Measurements from ENCODE around the gene PHYHIPL.

- TF ChIP-seq POLR2A (IDR thresholded peaks at IDR 0.05; ENCODE audit: low read depth, low read length) (no peak), TAF1 (IDR thresholded peaks at IDR 0.05; ENCODE audit: low read depth, low read length) (no peak), POLR2AphosphoS5 (IDR thresholded peaks at IDR 0.05; ENCODE audit: low read depth, low read length) (no peak), SPI1 (IDR thresholded peaks at IDR 0.05; ENCODE audit: low read depth, low read length) (no peak), PAX5 (IDR thresholded peaks at IDR 0.05; ENCODE audit: insufficient read depth, low read length, severe bottlenecking) (no peak), POU2F2 (IDR thresholded peaks at IDR 0.05; ENCODE audit: low read depth, low read length) (no peak)
Observed at GRCh38 chr10:59287587-59288255, 111.3 kb downstream of the PHYHIPL start.
